Stomach smooth muscle (tissue), 2 donors: ENCODE results near the gene FAM200B.
"Not testable (repeated sequence)": the region's sequence is repeated elsewhere in the genome, so short reads cannot be mapped to it uniquely, and the experiment has no call there.

Experiments used
- H3K27ac ChIP-seq: one replicate; pipeline ENCODE4 v1.7.0; 2013; ENCODE audit warnings: mild to moderate bottlenecking, low read length, inconsistent platforms
- H3K27me3 ChIP-seq, 2 donors: one replicate each; pipeline ENCODE4 v1.7.0; 2013; ENCODE audit warnings: low read length in 2 of 2; ENCODE audit not compliant: insufficient read depth in 2 of 2, control insufficient read depth in 1 of 2
- H3K36me3 ChIP-seq, 2 donors: one replicate each; pipeline ENCODE4 v1.7.0; 2013; ENCODE audit warnings: low read length in 2 of 2; ENCODE audit not compliant: control insufficient read depth in 2 of 2, insufficient read depth in 2 of 2
- H3K4me1 ChIP-seq: one replicate; pipeline ENCODE4 v1.7.0; 2013; ENCODE audit warnings: low read length; ENCODE audit not compliant: control insufficient read depth, insufficient read depth
- H3K4me3 ChIP-seq, 2 donors: one replicate each; pipeline ENCODE4 v1.7.0; 2013; ENCODE audit warnings: low read length in 2 of 2
- H3K9ac ChIP-seq, 2 donors: one replicate each; pipeline ENCODE4 v1.7.0; 2013; ENCODE audit warnings: low read length in 2 of 2, mild to moderate bottlenecking in 1 of 2
- H3K9me3 ChIP-seq, 2 donors: one replicate each; pipeline ENCODE4 v1.7.0; 2013; ENCODE audit warnings: low read length in 2 of 2; ENCODE audit not compliant: control insufficient read depth in 2 of 2
- donor health status: healthy.
- donor health status: Pancreatic carcinoma.

The FAM200B gene

GRCh38 chr4:15733061-15733460 lies 51.4 kb downstream of the FAM200B start:
- H3K27me3 ChIP-seq, H3K4me3 ChIP-seq, H3K9ac ChIP-seq, H3K4me1 ChIP-seq, H3K36me3 ChIP-seq, H3K27ac ChIP-seq, H3K9me3 ChIP-seq: not testable (repeated sequence)

GRCh38 chr4:15735536-15735935 lies 53.9 kb downstream of the FAM200B start:
- Histone ChIP-seq H3K4me1 (no peaks in the 10 kb centered on the region), H3K4me3 (no peak overlapping the region), H3K27ac (no peak overlapping the region), H3K36me3 (no peaks in the 10 kb centered on the region), H3K9ac (no peak overlapping the region), H3K27me3 (no peaks in the 10 kb centered on the region), H3K9me3 (no peaks in the 10 kb centered on the region)

GRCh38 chr4:15736514-15737050 lies 55.0 kb downstream of the FAM200B start:
- no peaks in the 10 kb centered on the region for H3K4me1 ChIP-seq
- no peaks in the 10 kb centered on the region for H3K36me3 ChIP-seq
- no peak overlapping the region for H3K4me3 ChIP-seq
- no peaks in the 10 kb centered on the region for H3K27me3 ChIP-seq
- H3K27ac ChIP-seq, result no peak overlapping the region
- no peaks in the 10 kb centered on the region for H3K9me3 ChIP-seq
- no peak overlapping the region for H3K9ac ChIP-seq

GRCh38 chr4:15737255-15737654 lies 55.6 kb downstream of the FAM200B start:
- no peak overlapping the region for H3K4me3 ChIP-seq
- no peaks in the 10 kb centered on the region for H3K36me3 ChIP-seq
- H3K27ac ChIP-seq, result no peak overlapping the region
- no peaks in the 10 kb centered on the region for H3K27me3 ChIP-seq
- peaks cover 0 to 4% of the 10 kb centered on the region in 2 donors for H3K9me3 ChIP-seq
- H3K4me1 ChIP-seq, result no peaks in the 10 kb centered on the region
- H3K9ac ChIP-seq, result no peak overlapping the region

GRCh38 chr4:15738877-15739276 lies 57.2 kb downstream of the FAM200B start:
- Histone ChIP-seq H3K27ac (no peak overlapping the region), H3K4me3 (no peak overlapping the region)

More at GRCh38 chr4:15738877-15739276, 57.2 kb downstream of the FAM200B start:
- Histone ChIP-seq H3K4me1 (no peaks in the 10 kb centered on the region), H3K27me3 (no peaks in the 10 kb centered on the region), H3K9ac (no peak overlapping the region), H3K36me3 (no peaks in the 10 kb centered on the region), H3K9me3 (peaks cover 0 to 4% of the 10 kb centered on the region in 2 donors)
